WTC11 (cell line): Measurements from ENCODE around the gene FAM114A1. TPM values are rescaled to one million over a fixed set of nuclear protein-coding genes. Genes with fewer than 3 reads are reported as not detected.

Experiments used
- ATAC-seq: fragments of 200-7000 bp; cut with Tn5 transposase; 2 replicates; pipeline ENCODE4 v1.10.0; 2021; ENCODE audit warnings: mild to moderate bottlenecking, moderate library complexity
- CTCF ChIA-PET: fragments of 300-600 bp; sonication (Branson Sonifier 250); formaldehyde crosslinking; loops from one replicate; lab custom pipeline; 2021; ENCODE audit warnings: antibody characterized with exemption; lab: Charles Lee
- POLR2A ChIA-PET: fragments of 350-600 bp; sonication (Branson Sonifier 250); formaldehyde crosslinking; loops from one replicate; lab custom pipeline; 2021; ENCODE audit warnings: antibody characterized with exemption; lab: Charles Lee
- DNase-seq: peaks from one replicate; pipeline ENCODE4 v3.0.0; 2021; ENCODE audit warnings: low spot score
- H3K27ac Mint-ChIP-seq: 2 replicates; pipeline ENCODE4 v1.8.0; 2021; ENCODE audit warnings: mixed read lengths
- H3K27me3 Mint-ChIP-seq: 2 replicates; pipeline ENCODE4 v1.8.0; 2021; ENCODE audit warnings: low read depth, mild to moderate bottlenecking, moderate library complexity, mixed read lengths
- H3K36me3 Mint-ChIP-seq: 2 replicates; pipeline ENCODE4 v1.8.0; 2021; ENCODE audit warnings: mixed read lengths
- H3K4me1 Mint-ChIP-seq: 2 replicates; pipeline ENCODE4 v1.8.0; 2022; ENCODE audit warnings: mixed read lengths
- H3K4me3 Mint-ChIP-seq: 2 replicates; pipeline ENCODE4 v1.8.0; 2021; ENCODE audit warnings: mild to moderate bottlenecking, moderate library complexity, mixed read lengths
- H3K9me3 Mint-ChIP-seq: 2 replicates; pipeline ENCODE4 v1.8.0; 2021; ENCODE audit warnings: mixed read lengths
- GRHL2 ChIP-seq: fragments of 250-450 bp; sonication (Bioruptor Pico); IDR thresholded peaks from 2 replicates; pipeline ENCODE4 v1.8.0; 2022; ENCODE audit warnings: mild to moderate bottlenecking, moderate library complexity; ENCODE audit not compliant: insufficient replicate concordance, severe bottlenecking
- GTF2I ChIP-seq: fragments of 250-450 bp; sonication (Bioruptor Pico); conservative IDR thresholded peaks from 2 replicates; pipeline ENCODE4 v1.4.0; 2021; ENCODE audit warnings: mild to moderate bottlenecking
- IRF2 ChIP-seq: sonication (generic); formaldehyde crosslinking; IDR thresholded peaks from 2 replicates; pipeline ENCODE4 v1.8.0; 2022; ENCODE audit warnings: low read depth, missing genetic modification reagents, borderline replicate concordance
- KAT7 ChIP-seq: sonication (generic); formaldehyde crosslinking; IDR thresholded peaks from 2 replicates; pipeline ENCODE4 v1.8.1; 2023; ENCODE audit warnings: missing genetic modification reagents, mild to moderate bottlenecking, borderline replicate concordance
- MXD4 ChIP-seq: fragments of 250-450 bp; sonication (Bioruptor Pico); IDR thresholded peaks from 2 replicates; pipeline ENCODE4 v1.8.0; 2021; ENCODE audit warnings: mild to moderate bottlenecking, moderate library complexity, borderline replicate concordance
- NFATC4 ChIP-seq: fragments of 250-450 bp; sonication (Bioruptor Pico); IDR thresholded peaks from 2 replicates; pipeline ENCODE4 v1.9.0; 2021; ENCODE audit warnings: mild to moderate bottlenecking
- NFYB ChIP-seq: sonication (generic); formaldehyde crosslinking; conservative IDR thresholded peaks from 2 replicates; pipeline ENCODE4 v1.8.0; 2022; ENCODE audit warnings: low read depth, missing genetic modification reagents
- NR1H2 ChIP-seq: sonication (generic); formaldehyde crosslinking; IDR thresholded peaks from 2 replicates; pipeline ENCODE4 v1.9.0; 2021; ENCODE audit warnings: mild to moderate bottlenecking, moderate library complexity, missing genetic modification reagents
- SMAD4 ChIP-seq: sonication (generic); formaldehyde crosslinking; IDR thresholded peaks from 2 replicates; pipeline ENCODE4 v1.8.0; 2022; ENCODE audit warnings: mild to moderate bottlenecking, missing genetic modification reagents
- SOX15 ChIP-seq: fragments of 250-450 bp; sonication (Bioruptor Pico); IDR thresholded peaks from 2 replicates; pipeline ENCODE4 v1.9.0; 2021; ENCODE audit warnings: mild to moderate bottlenecking
- ZNF317 ChIP-seq: sonication (generic); formaldehyde crosslinking; IDR thresholded peaks from 2 replicates; pipeline ENCODE4 v1.8.1; 2023; ENCODE audit warnings: low read depth, mild to moderate bottlenecking, moderate library complexity, missing genetic modification reagents, borderline replicate concordance
- ZNF416 ChIP-seq: fragments of 250-450 bp; sonication (Bioruptor Pico); IDR thresholded peaks from 2 replicates; pipeline ENCODE4 v1.9.0; 2021; ENCODE audit warnings: mild to moderate bottlenecking, inconsistent platforms
- ZNF423 ChIP-seq: fragments of 250-450 bp; sonication (Bioruptor Pico); IDR thresholded peaks from 2 replicates; pipeline ENCODE4 v2.1.2; 2022; ENCODE audit warnings: mild to moderate bottlenecking, moderate library complexity
- ZNF671 ChIP-seq: fragments of 250-450 bp; sonication (Bioruptor Pico); IDR thresholded peaks from 2 replicates; pipeline ENCODE4 v1.8.0; 2021; ENCODE audit warnings: mild to moderate bottlenecking
- total RNA-seq: library from RNA; stranded (reverse); gene quantifications from 3 replicates; pipeline ENCODE4 v1.2.3, GENCODE V29; 2021
- TF ChIP-seq, protein P1 (sequence below): sonication (generic); formaldehyde crosslinking; IDR thresholded peaks from 2 replicates; pipeline ENCODE4 v1.8.0; 2022; ENCODE audit warnings: missing genetic modification reagents
- TF ChIP-seq, protein P2 (sequence below): fragments of 200-600 bp; IDR thresholded peaks from 2 replicates; pipeline ENCODE4 v1.8.0; 2022; ENCODE audit warnings: antibody characterized with exemption
- TF ChIP-seq, protein P3 (sequence below): fragments of 250-450 bp; sonication (Bioruptor Pico); conservative IDR thresholded peaks from 2 replicates; pipeline ENCODE4 v1.9.0; 2021; ENCODE audit warnings: mild to moderate bottlenecking
- TF ChIP-seq, protein P4 (sequence below): sonication (generic); formaldehyde crosslinking; IDR thresholded peaks from 2 replicates; pipeline ENCODE4 v1.8.1; 2023; ENCODE audit warnings: mild to moderate bottlenecking, missing genetic modification reagents, borderline replicate concordance
- TF ChIP-seq, protein P5 (sequence below): sonication (generic); formaldehyde crosslinking; IDR thresholded peaks from 2 replicates; pipeline ENCODE4 v1.8.0; 2022; ENCODE audit warnings: mild to moderate bottlenecking, missing genetic modification reagents
- TF ChIP-seq, protein P6 (sequence below): sonication (generic); formaldehyde crosslinking; IDR thresholded peaks from 2 replicates; pipeline ENCODE4 v1.8.1; 2022; ENCODE audit warnings: low read depth, mild to moderate bottlenecking, moderate library complexity, missing genetic modification reagents, borderline replicate concordance
- TF ChIP-seq, protein P7 (sequence below): sonication (generic); formaldehyde crosslinking; IDR thresholded peaks from 2 replicates; pipeline ENCODE4 v1.8.0; 2023; ENCODE audit warnings: missing genetic modification reagents

The FAM114A1 gene
- total RNA-seq, 1 experiment from 2014 or later, result 17.6 TPM

DNA sequence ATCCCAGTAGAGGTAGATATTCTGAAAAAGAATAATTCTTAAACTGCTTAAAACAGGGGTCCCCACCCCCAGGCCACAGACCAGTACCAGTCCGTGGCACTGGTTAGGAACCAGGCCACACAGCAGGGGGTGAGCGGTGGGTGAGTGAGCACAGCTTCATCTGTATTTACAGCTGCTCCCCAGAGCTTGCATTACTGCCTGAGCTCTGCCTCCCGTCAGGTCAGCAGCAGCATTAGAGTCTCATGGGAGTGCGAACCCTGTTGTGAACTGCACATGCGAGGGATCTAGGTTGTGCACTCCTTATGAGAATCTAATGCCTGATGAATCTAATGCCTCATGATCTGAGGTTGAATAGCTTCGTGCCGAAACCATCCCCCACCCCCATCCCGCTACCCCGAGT lies 76.8 kb downstream of the FAM114A1 start (continued):
- TF ChIP-seq, protein P1, sequence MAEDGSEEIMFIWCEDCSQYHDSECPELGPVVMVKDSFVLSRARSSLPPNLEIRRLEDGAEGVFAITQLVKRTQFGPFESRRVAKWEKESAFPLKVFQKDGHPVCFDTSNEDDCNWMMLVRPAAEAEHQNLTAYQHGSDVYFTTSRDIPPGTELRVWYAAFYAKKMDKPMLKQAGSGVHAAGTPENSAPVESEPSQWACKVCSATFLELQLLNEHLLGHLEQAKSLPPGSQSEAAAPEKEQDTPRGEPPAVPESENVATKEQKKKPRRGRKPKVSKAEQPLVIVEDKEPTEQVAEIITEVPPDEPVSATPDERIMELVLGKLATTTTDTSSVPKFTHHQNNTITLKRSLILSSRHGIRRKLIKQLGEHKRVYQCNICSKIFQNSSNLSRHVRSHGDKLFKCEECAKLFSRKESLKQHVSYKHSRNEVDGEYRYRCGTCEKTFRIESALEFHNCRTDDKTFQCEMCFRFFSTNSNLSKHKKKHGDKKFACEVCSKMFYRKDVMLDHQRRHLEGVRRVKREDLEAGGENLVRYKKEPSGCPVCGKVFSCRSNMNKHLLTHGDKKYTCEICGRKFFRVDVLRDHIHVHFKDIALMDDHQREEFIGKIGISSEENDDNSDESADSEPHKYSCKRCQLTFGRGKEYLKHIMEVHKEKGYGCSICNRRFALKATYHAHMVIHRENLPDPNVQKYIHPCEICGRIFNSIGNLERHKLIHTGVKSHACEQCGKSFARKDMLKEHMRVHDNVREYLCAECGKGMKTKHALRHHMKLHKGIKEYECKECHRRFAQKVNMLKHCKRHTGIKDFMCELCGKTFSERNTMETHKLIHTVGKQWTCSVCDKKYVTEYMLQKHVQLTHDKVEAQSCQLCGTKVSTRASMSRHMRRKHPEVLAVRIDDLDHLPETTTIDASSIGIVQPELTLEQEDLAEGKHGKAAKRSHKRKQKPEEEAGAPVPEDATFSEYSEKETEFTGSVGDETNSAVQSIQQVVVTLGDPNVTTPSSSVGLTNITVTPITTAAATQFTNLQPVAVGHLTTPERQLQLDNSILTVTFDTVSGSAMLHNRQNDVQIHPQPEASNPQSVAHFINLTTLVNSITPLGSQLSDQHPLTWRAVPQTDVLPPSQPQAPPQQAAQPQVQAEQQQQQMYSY (CRISPR knock-in tag), result no peak
- TF ChIP-seq, protein P2, sequence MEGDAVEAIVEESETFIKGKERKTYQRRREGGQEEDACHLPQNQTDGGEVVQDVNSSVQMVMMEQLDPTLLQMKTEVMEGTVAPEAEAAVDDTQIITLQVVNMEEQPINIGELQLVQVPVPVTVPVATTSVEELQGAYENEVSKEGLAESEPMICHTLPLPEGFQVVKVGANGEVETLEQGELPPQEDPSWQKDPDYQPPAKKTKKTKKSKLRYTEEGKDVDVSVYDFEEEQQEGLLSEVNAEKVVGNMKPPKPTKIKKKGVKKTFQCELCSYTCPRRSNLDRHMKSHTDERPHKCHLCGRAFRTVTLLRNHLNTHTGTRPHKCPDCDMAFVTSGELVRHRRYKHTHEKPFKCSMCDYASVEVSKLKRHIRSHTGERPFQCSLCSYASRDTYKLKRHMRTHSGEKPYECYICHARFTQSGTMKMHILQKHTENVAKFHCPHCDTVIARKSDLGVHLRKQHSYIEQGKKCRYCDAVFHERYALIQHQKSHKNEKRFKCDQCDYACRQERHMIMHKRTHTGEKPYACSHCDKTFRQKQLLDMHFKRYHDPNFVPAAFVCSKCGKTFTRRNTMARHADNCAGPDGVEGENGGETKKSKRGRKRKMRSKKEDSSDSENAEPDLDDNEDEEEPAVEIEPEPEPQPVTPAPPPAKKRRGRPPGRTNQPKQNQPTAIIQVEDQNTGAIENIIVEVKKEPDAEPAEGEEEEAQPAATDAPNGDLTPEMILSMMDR, result no peak
- TF ChIP-seq ZNF416 (CRISPR knock-in tag), result no peak
- TF ChIP-seq SMAD4 (CRISPR knock-in tag), result no peak
- TF ChIP-seq IRF2 (CRISPR knock-in tag), result no peak
- no peak for TF ChIP-seq KAT7
- TF ChIP-seq, protein P3, sequence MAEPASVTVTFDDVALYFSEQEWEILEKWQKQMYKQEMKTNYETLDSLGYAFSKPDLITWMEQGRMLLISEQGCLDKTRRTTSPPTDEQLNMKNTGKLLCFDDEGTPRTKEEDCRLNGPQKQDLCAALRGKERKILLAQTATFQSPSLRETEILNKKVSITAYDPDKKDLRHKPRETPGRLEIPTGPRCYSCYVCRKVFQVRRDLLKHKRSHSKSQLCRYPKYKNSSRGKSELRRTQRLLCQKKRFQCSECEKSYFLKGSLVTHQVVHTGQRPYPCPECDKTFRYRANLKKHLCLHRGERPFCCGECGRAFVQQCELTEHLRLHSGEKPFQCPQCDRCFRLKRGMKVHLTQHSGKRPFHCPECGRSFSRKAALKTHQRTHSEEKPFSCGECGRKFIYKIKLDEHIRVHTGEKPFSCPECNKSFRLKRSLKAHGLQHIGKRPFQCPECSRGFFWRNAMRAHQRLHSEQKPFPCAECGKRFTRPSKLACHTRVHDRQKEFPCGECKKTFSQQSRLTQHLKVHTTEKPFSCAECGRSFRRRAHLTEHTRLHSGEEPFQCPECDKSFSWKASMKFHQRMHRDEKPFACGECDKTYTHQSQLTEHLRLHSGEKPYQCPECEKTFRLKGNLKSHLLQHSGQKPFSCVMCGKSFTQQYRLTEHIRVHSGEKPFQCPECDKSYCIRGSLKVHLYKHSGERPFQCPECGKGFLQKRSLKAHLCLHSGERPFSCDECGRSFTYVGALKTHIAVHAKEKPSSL (CRISPR knock-in tag), result no peak

DNA sequence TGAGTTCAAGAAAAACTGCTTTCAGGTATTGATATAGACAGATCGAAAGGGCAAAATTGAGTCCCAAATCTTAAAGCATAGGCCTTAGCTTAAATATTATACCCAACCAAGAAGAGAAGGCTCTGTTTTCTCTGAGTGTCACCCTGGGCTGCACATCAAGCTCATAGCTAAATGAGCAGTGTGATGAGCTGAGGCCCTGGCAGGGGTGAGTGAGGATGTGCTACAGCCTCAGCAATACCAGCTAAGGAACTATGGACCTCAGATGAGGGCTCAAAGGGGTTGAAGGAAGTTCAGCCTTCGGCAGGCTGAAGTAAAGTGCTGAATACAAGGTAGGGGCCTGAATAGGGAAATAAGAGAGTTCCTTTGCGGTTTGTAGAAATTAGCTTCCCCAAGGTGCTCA lies 79.3 kb downstream of the FAM114A1 start:
- H3K36me3 Mint-ChIP-seq, result 0 out of 2 replicates have a peak, but pooled peaks cover 3% of the 10 kb centered on the region
- POLR2A ChIA-PET, result no interaction called here
- TF ChIP-seq, protein P4, sequence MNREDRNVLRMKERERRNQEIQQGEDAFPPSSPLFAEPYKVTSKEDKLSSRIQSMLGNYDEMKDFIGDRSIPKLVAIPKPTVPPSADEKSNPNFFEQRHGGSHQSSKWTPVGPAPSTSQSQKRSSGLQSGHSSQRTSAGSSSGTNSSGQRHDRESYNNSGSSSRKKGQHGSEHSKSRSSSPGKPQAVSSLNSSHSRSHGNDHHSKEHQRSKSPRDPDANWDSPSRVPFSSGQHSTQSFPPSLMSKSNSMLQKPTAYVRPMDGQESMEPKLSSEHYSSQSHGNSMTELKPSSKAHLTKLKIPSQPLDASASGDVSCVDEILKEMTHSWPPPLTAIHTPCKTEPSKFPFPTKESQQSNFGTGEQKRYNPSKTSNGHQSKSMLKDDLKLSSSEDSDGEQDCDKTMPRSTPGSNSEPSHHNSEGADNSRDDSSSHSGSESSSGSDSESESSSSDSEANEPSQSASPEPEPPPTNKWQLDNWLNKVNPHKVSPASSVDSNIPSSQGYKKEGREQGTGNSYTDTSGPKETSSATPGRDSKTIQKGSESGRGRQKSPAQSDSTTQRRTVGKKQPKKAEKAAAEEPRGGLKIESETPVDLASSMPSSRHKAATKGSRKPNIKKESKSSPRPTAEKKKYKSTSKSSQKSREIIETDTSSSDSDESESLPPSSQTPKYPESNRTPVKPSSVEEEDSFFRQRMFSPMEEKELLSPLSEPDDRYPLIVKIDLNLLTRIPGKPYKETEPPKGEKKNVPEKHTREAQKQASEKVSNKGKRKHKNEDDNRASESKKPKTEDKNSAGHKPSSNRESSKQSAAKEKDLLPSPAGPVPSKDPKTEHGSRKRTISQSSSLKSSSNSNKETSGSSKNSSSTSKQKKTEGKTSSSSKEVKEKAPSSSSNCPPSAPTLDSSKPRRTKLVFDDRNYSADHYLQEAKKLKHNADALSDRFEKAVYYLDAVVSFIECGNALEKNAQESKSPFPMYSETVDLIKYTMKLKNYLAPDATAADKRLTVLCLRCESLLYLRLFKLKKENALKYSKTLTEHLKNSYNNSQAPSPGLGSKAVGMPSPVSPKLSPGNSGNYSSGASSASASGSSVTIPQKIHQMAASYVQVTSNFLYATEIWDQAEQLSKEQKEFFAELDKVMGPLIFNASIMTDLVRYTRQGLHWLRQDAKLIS, result no peak
- TF ChIP-seq, protein P5, sequence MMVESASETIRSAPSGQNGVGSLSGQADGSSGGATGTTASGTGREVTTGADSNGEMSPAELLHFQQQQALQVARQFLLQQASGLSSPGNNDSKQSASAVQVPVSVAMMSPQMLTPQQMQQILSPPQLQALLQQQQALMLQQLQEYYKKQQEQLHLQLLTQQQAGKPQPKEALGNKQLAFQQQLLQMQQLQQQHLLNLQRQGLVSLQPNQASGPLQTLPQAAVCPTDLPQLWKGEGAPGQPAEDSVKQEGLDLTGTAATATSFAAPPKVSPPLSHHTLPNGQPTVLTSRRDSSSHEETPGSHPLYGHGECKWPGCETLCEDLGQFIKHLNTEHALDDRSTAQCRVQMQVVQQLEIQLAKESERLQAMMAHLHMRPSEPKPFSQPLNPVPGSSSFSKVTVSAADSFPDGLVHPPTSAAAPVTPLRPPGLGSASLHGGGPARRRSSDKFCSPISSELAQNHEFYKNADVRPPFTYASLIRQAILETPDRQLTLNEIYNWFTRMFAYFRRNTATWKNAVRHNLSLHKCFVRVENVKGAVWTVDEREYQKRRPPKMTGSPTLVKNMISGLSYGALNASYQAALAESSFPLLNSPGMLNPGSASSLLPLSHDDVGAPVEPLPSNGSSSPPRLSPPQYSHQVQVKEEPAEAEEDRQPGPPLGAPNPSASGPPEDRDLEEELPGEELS (CRISPR knock-in tag), result no peak
- TF ChIP-seq MXD4 (CRISPR knock-in tag), result no peak
- TF ChIP-seq ZNF317 (CRISPR knock-in tag), result no peak
- TF ChIP-seq ZNF423, result no peak
- TF ChIP-seq NFYB (CRISPR knock-in tag), result no peak
- TF ChIP-seq GRHL2 (CRISPR knock-in tag), result no peak
- TF ChIP-seq, protein P6, sequence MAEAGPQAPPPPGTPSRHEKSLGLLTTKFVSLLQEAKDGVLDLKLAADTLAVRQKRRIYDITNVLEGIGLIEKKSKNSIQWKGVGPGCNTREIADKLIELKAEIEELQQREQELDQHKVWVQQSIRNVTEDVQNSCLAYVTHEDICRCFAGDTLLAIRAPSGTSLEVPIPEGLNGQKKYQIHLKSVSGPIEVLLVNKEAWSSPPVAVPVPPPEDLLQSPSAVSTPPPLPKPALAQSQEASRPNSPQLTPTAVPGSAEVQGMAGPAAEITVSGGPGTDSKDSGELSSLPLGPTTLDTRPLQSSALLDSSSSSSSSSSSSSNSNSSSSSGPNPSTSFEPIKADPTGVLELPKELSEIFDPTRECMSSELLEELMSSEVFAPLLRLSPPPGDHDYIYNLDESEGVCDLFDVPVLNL (CRISPR knock-in tag), result no peak
- no peak for TF ChIP-seq NFATC4 (CRISPR knock-in tag)
- no peak for TF ChIP-seq KAT7
- no peak for TF ChIP-seq ZNF671 (CRISPR knock-in tag)
- TF ChIP-seq SOX15 (CRISPR knock-in tag), result no peak
- TF ChIP-seq NR1H2, result no peak
- TF ChIP-seq IRF2 (CRISPR knock-in tag), result no peak
- no peak for TF ChIP-seq GTF2I (CRISPR knock-in tag)
- TF ChIP-seq, protein P7, sequence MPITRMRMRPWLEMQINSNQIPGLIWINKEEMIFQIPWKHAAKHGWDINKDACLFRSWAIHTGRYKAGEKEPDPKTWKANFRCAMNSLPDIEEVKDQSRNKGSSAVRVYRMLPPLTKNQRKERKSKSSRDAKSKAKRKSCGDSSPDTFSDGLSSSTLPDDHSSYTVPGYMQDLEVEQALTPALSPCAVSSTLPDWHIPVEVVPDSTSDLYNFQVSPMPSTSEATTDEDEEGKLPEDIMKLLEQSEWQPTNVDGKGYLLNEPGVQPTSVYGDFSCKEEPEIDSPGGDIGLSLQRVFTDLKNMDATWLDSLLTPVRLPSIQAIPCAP (CRISPR knock-in tag), result no peak

More for the DNA sequence above, 79.3 kb downstream of the FAM114A1 start:
- Mint-ChIP-seq H3K27me3 (no peaks in the 10 kb centered on the region), H3K9me3 (no peaks in the 10 kb centered on the region), H3K4me1 (no peaks in the 10 kb centered on the region), H3K27ac (no peak overlapping the region), H3K4me3 (no peak overlapping the region)
- DNase-seq, result no peak
- ATAC-seq, result no peak
- CTCF ChIA-PET, result no interaction called here
